Subcutaneous abdominal adipose tissue (tissue), 5 donors: ENCODE data around the gene ME3.
"Not testable (repeated sequence)": the region's sequence is repeated elsewhere in the genome, so short reads cannot be mapped to it uniquely, and the experiment has no call there.

Source experiments
- H3K27ac ChIP-seq: one replicate; pipeline ENCODE4 v1.7.0; 2013; ENCODE audit warnings: low read depth, mild to moderate bottlenecking, inconsistent platforms, low read length, moderate library complexity
- H3K27me3 ChIP-seq, 5 donors: one replicate each; pipeline ENCODE4 v1.7.0; 2013; ENCODE audit warnings: low read length in 5 of 5, inconsistent platforms in 1 of 5; ENCODE audit not compliant: control insufficient read depth in 5 of 5, insufficient read depth in 4 of 5
- H3K36me3 ChIP-seq, 5 donors: one replicate each; pipeline ENCODE4 v1.7.0; 2013; ENCODE audit warnings: low read length in 5 of 5; ENCODE audit not compliant: control insufficient read depth in 5 of 5, insufficient read depth in 5 of 5
- H3K4me1 ChIP-seq, 5 donors: one replicate each; pipeline ENCODE4 v1.7.0; 2013; ENCODE audit warnings: low read length in 5 of 5, mild to moderate bottlenecking in 3 of 5, moderate library complexity in 1 of 5; ENCODE audit not compliant: control insufficient read depth in 5 of 5, insufficient read depth in 5 of 5
- H3K4me3 ChIP-seq, 5 donors: one replicate each; pipeline ENCODE4 v1.7.0; 2013; ENCODE audit warnings: low read length in 5 of 5, low read depth in 1 of 5
- H3K9ac ChIP-seq, 5 donors: one replicate each; pipeline ENCODE4 v1.7.0; 2013; ENCODE audit warnings: low read length in 5 of 5, mild to moderate bottlenecking in 4 of 5, moderate library complexity in 3 of 5
- H3K9me3 ChIP-seq, 5 donors: one replicate each; pipeline ENCODE4 v1.7.0; 2013; ENCODE audit warnings: low read length in 5 of 5; ENCODE audit not compliant: control insufficient read depth in 5 of 5
- donor health status: healthy.
- donor health status: healthy.
- donor health status: healthy.
- donor health status: healthy.
- donor health status: healthy.

Gene ME3

DNA sequence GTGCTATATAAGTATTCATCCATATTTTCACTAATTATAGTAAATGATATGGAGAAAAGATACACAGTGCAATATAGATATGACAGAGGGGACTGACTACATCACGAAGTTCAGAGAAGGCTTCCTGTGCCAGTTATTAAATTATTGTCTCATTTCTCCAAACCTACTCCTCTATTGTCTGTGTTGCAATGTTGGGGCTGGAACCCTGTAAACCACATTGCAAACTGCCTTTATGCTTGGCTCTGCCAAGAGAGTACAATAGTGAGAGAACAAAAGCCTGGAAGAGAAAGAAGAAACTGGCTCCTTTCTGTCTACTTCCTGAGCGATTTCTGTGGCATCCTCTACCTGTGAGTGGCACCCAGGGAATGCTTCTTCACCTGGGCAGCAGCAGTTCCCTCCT is 46.4 kb downstream of the ME3 start:
- Histone ChIP-seq H3K27me3 (no peaks in the 10 kb centered on the region), H3K9ac (no peak overlapping the region), H3K4me1 (peaks cover 6 to 51% (median 41%) of the 10 kb centered on the region in 5 donors), H3K27ac (peak overlapping the region; percentile 68), H3K9me3 (no peaks in the 10 kb centered on the region), H3K36me3 (no peaks in the 10 kb centered on the region), H3K4me3 (no peak overlapping the region)

DNA sequence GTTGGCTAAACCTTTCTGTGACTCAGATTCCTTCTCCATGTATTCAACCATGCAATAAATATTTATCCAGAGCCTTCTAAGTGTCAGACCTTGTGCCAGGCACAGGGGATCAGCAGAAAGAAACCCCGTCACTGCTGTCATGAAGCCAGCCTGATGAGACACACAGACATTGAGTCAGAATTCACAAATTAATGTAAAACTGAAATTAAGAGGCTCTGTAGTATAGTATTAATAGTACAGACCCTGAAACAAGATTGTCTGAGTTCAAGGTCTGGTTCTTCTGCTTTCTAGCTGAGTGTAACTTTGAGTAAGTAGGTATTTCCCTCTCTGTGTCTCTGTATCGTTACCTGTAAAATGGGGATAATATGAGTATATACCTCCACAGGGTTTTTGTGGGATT is 46.9 kb downstream of the ME3 start:
- H3K27ac ChIP-seq, result no peak overlapping the region
- no peak overlapping the region for H3K9ac ChIP-seq
- peaks cover 7 to 56% (median 46%) of the 10 kb centered on the region in 5 donors for H3K4me1 ChIP-seq

DNA sequence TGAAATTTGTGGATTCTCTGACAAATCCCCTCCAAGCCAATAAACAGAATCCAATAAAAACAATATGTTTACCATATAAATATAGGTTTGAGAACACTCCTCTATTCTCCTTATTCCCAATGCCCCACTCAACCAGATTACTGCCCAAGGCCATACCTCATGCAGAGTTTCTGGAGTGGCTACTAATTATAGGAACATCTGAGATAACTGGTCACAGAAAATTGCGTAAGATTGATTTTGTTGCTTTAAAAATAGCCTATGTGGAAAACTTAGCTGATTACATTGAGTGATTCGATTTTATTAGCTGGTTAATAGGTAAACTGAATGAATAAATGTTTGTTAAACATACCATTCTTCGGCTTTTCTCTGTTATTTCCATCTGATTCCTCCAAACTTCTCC is 48.0 kb downstream of the ME3 start:
- H3K4me1 ChIP-seq, result peaks cover 7 to 56% (median 44%) of the 10 kb centered on the region in 5 donors
- no peak overlapping the region for H3K27ac ChIP-seq
- H3K36me3 ChIP-seq, result no peaks in the 10 kb centered on the region
- H3K4me3 ChIP-seq, result no peak overlapping the region
- H3K9ac ChIP-seq, result no peak overlapping the region
- no peaks in the 10 kb centered on the region for H3K9me3 ChIP-seq
- no peaks in the 10 kb centered on the region for H3K27me3 ChIP-seq

More for the DNA sequence above, 46.9 kb downstream of the ME3 start:
- no peak overlapping the region for H3K4me3 ChIP-seq
- H3K36me3 ChIP-seq, result no peaks in the 10 kb centered on the region
- no peaks in the 10 kb centered on the region for H3K9me3 ChIP-seq
- no peaks in the 10 kb centered on the region for H3K27me3 ChIP-seq

DNA sequence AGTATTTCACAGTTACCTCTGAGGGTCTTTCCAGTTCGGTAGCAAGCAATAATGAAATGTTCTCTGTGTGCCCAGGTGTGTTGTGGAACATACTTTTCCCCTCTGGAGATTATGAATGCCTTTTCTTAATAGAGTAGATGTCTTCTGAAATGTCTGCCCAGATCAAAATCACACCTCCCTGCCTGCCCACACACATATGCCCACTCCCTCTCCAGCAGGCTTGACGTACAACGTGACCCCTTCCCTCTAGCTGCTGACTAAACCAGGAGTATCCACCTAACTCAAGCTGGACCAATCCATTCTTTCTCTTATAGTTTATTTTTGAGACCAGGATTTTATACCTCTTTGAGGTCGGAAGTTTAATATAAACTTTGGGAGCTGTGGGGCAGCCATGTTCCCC is 48.7 kb downstream of the ME3 start:
- H3K4me1 ChIP-seq, result peaks cover 7 to 49% (median 41%) of the 10 kb centered on the region in 5 donors
- no peaks in the 10 kb centered on the region for H3K9me3 ChIP-seq
- H3K36me3 ChIP-seq, result no peaks in the 10 kb centered on the region
- H3K27me3 ChIP-seq, result no peaks in the 10 kb centered on the region
- H3K9ac ChIP-seq, result no peak overlapping the region
- no peak overlapping the region for H3K27ac ChIP-seq
- H3K4me3 ChIP-seq, result no peak overlapping the region

DNA sequence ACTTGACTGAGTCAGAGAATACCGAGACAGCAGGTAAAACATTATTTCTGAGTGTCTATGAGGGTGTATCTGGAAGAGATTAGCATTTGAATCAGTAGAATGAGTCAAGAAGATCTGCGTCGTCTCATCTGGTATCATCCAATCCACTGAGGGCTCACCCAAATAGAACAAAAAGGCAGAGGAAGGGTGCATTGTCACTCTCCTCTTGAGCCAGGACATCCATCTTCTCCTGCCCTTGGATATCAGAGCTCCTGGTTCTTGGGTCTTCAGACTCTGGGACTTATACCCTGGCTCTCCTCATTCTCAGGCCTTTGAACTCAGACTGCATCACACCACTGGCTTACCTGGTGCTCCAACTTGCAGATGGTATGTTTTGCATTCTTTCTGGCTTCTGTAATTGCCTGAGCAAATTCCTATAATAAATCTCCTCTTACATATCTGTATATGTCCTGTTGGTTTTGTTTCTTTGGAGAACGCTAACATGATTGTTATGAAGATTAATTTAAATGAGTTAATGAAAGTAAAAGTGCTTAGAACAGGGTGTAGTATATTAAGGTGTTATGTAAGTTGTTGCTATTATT is 49.3 kb downstream of the ME3 start:
- H3K9ac ChIP-seq, result no peak overlapping the region
- no peak overlapping the region for H3K4me3 ChIP-seq
- no peak overlapping the region for H3K27ac ChIP-seq
- H3K9me3 ChIP-seq, result no peaks in the 10 kb centered on the region
- no peaks in the 10 kb centered on the region for H3K27me3 ChIP-seq
- H3K4me1 ChIP-seq, result peaks cover 7 to 43% (median 35%) of the 10 kb centered on the region in 5 donors
- no peaks in the 10 kb centered on the region for H3K36me3 ChIP-seq

DNA sequence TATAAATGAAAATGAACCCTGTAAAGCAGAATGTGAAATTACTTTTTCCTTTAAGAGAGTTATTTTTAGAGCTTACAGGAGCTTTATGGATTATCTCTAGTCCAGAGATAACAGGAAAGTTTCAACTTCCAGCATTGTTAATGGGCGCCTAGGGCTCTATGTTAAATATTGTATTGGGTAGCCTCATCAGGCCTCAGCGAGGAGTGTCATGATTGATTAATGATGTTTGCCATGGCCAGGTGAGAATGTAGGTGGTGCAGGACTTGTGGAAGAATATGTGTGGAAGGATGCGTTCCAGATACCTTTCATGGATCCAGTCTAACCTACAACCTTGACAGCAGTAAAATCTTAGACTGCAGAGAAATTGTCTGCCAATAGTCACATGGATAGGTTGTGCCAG is 50.6 kb downstream of the ME3 start:
- no peaks in the 10 kb centered on the region for H3K36me3 ChIP-seq
- H3K4me3 ChIP-seq, result no peak overlapping the region
- peak overlapping the region; percentile 83 for H3K27ac ChIP-seq
- peak overlapping the region in 1 of 5 donors; percentile 68 for H3K9ac ChIP-seq
- H3K27me3 ChIP-seq, result no peaks in the 10 kb centered on the region
- H3K9me3 ChIP-seq, result no peaks in the 10 kb centered on the region
- H3K4me1 ChIP-seq, result peaks cover 7 to 30% (median 26%) of the 10 kb centered on the region in 5 donors

DNA sequence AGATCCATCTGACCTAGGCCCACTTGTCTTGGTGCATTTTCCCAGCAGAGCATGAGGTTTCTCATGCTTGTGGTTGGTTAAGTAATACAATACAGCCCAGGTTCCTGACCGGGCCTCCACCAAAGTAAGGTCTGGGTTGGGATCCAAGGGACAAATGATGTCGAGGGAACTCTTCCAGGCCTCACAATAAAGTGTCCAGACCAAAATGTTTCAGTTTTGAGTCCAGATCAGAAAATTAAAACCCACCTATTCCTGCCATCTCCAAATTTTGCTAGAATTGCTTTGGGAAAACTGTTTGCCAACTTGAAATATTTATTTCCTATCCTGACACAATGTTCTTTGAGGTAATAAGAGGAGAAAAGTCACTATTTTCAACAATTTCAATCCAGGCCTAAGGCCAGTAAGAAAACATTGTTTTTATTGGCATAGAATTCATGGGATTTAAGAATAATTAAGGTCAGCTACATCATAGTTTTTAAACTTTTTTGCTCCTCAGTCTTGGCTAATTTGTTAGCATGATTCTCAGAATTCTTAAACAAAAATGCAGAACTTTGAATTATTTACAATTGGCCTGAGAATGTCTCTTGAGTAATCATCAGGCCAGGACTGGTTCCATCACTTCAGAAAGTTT is 51.4 kb downstream of the ME3 start:
- Histone ChIP-seq H3K27ac (peak overlapping the region; percentile 83), H3K4me1 (peaks cover 7 to 25% (median 17%) of the 10 kb centered on the region in 5 donors), H3K36me3 (no peaks in the 10 kb centered on the region), H3K9ac (peak overlapping the region in 3 of 5 donors; percentile 2 to 68 (median 16)), H3K9me3 (no peaks in the 10 kb centered on the region), H3K4me3 (no peak overlapping the region), H3K27me3 (no peaks in the 10 kb centered on the region)

DNA sequence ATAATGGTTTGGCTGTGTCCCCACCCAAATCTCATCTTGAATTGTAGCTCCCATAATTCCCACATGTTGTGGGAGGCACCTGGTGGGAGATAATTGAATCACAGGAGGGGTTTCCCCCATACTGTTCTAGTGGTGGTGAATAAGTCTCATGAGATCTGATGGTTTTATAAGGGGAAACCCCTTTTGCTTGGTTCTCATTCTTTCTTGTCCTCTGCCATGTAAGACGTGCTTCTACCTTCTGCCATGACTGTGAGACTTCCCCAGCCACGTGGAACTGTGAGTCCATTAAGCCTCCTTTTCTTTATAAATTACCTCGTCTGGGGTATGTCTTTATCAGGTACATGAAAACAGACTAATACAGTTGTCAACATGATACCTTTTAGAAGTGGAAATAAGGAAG is 53.0 kb downstream of the ME3 start:
- H3K9me3 ChIP-seq, H3K4me3 ChIP-seq, H3K27me3 ChIP-seq, H3K9ac ChIP-seq, H3K36me3 ChIP-seq: not testable (repeated sequence)
- Histone ChIP-seq H3K27ac (peak overlapping the region; percentile 38), H3K4me1 (peaks cover 7 to 25% (median 16%) of the 10 kb centered on the region in 5 donors)

DNA sequence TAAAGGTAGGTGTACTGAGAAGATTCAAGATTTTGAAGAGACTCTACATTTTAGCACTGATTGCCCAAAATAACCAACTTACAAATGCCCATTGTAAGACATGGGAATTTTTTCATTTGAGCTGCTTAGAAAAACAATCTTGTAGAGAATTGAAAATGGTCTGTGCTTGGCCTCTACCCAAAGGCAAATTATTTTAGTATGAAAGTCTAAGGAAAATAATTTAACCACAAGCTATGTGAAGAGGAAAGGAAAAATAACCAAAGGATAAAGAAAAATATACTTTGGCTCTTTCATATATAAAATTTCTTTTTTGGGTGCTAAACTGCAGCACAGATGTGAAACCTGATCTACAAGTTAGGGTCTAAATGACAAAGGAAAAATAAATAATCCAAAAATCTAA is 54.9 kb downstream of the ME3 start:
- no peaks in the 10 kb centered on the region for H3K36me3 ChIP-seq
- no peak overlapping the region for H3K4me3 ChIP-seq
- H3K9me3 ChIP-seq, result no peaks in the 10 kb centered on the region
- H3K27me3 ChIP-seq, result no peaks in the 10 kb centered on the region
- peaks cover 7 to 31% (median 16%) of the 10 kb centered on the region in 5 donors for H3K4me1 ChIP-seq
- no peak overlapping the region for H3K9ac ChIP-seq
- no peak overlapping the region for H3K27ac ChIP-seq

DNA sequence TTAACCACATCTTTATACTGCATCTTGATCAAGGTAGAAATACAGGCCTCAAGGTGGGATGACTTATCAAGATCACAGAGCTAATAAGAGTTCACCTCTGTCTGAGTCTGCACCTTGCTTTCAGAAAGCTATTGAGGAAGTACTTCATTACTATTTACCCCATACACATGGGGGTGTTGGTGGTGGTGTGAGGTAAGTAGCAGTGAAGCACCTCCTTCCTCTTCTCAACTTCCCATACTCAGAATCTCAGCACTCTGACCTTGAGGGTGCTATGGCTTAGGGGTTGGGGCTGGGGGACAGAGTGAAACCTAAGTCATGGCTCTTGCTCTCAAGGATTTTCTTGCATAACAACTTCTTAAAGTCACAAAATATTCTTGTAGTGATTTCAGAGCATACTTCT is 56.9 kb downstream of the ME3 start:
- Histone ChIP-seq H3K27me3 (no peaks in the 10 kb centered on the region), H3K4me1 (peaks cover 0 to 16% (median 4%) of the 10 kb centered on the region in 5 donors), H3K9me3 (no peaks in the 10 kb centered on the region), H3K36me3 (no peaks in the 10 kb centered on the region), H3K27ac (no peak overlapping the region), H3K4me3 (no peak overlapping the region), H3K9ac (no peak overlapping the region)
